ENCODE data around the gene INTS3. TPM values are rescaled to one million over a fixed set of nuclear protein-coding genes. Genes with fewer than 3 reads are reported as not detected.

INTS3 gene
- total and polyA plus RNA-seq, 2 of the 8 experiments (the other 6 are each of a cell fraction or from before 2014, with no cell fraction given): 66.8 to 93.2 TPM

DNA sequence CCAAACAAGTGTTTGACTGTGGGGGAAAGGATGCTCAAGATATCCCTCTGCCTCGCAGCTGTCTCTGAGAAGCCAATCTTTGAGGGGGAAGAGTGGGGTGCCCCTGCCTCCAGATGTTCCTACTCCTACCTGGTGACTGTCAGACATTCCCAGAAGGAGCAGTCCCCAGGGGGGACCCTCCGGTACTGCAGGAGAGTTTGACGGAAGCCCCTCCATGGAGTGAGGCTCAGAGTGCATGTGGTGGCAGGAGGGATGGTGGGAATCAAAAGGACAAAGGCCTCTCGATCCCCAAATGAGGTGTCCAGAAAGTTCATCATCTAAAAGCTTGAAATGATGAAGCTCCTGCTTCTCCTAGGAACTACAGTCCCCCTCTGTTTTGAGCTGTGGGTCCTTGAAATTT, 52.7 kb downstream of the INTS3 start (continued):
- TF ChIP-seq, protein P1, sequence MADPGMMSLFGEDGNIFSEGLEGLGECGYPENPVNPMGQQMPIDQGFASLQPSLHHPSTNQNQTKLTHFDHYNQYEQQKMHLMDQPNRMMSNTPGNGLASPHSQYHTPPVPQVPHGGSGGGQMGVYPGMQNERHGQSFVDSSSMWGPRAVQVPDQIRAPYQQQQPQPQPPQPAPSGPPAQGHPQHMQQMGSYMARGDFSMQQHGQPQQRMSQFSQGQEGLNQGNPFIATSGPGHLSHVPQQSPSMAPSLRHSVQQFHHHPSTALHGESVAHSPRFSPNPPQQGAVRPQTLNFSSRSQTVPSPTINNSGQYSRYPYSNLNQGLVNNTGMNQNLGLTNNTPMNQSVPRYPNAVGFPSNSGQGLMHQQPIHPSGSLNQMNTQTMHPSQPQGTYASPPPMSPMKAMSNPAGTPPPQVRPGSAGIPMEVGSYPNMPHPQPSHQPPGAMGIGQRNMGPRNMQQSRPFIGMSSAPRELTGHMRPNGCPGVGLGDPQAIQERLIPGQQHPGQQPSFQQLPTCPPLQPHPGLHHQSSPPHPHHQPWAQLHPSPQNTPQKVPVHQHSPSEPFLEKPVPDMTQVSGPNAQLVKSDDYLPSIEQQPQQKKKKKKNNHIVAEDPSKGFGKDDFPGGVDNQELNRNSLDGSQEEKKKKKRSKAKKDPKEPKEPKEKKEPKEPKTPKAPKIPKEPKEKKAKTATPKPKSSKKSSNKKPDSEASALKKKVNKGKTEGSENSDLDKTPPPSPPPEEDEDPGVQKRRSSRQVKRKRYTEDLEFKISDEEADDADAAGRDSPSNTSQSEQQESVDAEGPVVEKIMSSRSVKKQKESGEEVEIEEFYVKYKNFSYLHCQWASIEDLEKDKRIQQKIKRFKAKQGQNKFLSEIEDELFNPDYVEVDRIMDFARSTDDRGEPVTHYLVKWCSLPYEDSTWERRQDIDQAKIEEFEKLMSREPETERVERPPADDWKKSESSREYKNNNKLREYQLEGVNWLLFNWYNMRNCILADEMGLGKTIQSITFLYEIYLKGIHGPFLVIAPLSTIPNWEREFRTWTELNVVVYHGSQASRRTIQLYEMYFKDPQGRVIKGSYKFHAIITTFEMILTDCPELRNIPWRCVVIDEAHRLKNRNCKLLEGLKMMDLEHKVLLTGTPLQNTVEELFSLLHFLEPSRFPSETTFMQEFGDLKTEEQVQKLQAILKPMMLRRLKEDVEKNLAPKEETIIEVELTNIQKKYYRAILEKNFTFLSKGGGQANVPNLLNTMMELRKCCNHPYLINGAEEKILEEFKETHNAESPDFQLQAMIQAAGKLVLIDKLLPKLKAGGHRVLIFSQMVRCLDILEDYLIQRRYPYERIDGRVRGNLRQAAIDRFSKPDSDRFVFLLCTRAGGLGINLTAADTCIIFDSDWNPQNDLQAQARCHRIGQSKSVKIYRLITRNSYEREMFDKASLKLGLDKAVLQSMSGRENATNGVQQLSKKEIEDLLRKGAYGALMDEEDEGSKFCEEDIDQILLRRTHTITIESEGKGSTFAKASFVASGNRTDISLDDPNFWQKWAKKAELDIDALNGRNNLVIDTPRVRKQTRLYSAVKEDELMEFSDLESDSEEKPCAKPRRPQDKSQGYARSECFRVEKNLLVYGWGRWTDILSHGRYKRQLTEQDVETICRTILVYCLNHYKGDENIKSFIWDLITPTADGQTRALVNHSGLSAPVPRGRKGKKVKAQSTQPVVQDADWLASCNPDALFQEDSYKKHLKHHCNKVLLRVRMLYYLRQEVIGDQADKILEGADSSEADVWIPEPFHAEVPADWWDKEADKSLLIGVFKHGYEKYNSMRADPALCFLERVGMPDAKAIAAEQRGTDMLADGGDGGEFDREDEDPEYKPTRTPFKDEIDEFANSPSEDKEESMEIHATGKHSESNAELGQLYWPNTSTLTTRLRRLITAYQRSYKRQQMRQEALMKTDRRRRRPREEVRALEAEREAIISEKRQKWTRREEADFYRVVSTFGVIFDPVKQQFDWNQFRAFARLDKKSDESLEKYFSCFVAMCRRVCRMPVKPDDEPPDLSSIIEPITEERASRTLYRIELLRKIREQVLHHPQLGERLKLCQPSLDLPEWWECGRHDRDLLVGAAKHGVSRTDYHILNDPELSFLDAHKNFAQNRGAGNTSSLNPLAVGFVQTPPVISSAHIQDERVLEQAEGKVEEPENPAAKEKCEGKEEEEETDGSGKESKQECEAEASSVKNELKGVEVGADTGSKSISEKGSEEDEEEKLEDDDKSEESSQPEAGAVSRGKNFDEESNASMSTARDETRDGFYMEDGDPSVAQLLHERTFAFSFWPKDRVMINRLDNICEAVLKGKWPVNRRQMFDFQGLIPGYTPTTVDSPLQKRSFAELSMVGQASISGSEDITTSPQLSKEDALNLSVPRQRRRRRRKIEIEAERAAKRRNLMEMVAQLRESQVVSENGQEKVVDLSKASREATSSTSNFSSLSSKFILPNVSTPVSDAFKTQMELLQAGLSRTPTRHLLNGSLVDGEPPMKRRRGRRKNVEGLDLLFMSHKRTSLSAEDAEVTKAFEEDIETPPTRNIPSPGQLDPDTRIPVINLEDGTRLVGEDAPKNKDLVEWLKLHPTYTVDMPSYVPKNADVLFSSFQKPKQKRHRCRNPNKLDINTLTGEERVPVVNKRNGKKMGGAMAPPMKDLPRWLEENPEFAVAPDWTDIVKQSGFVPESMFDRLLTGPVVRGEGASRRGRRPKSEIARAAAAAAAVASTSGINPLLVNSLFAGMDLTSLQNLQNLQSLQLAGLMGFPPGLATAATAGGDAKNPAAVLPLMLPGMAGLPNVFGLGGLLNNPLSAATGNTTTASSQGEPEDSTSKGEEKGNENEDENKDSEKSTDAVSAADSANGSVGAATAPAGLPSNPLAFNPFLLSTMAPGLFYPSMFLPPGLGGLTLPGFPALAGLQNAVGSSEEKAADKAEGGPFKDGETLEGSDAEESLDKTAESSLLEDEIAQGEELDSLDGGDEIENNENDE (IDR thresholded peaks at IDR 0.05; ENCODE audit: insufficient replicate concordance, low read length): no peak
- TF ChIP-seq, protein P2, sequence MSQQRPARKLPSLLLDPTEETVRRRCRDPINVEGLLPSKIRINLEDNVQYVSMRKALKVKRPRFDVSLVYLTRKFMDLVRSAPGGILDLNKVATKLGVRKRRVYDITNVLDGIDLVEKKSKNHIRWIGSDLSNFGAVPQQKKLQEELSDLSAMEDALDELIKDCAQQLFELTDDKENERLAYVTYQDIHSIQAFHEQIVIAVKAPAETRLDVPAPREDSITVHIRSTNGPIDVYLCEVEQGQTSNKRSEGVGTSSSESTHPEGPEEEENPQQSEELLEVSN (IDR thresholded peaks at IDR 0.05): no peak
- TF ChIP-seq YY1 (IDR thresholded peaks at IDR 0.05; ENCODE audit: low read depth, low read length) (no peak), PHF8 (conservative IDR thresholded peaks at IDR 0.05; ENCODE audit: low read depth, low read length) (no peak), RNF2 (IDR thresholded peaks at IDR 0.05; ENCODE audit: borderline replicate concordance, low read depth, low read length, missing control alignments, poor library complexity, severe bottlenecking) (no peak), ASH2L (IDR thresholded peaks at IDR 0.05; ENCODE audit: low read length) (no peak), NRF1 (IDR thresholded peaks at IDR 0.05; ENCODE audit: low read depth, low read length) (no peak), NANOG (IDR thresholded peaks at IDR 0.05; ENCODE audit: insufficient read depth, low read depth, low read length, poor library complexity, severe bottlenecking) (no peak)
- TF ChIP-seq, protein P3, sequence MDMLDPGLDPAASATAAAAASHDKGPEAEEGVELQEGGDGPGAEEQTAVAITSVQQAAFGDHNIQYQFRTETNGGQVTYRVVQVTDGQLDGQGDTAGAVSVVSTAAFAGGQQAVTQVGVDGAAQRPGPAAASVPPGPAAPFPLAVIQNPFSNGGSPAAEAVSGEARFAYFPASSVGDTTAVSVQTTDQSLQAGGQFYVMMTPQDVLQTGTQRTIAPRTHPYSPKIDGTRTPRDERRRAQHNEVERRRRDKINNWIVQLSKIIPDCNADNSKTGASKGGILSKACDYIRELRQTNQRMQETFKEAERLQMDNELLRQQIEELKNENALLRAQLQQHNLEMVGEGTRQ (IDR thresholded peaks at IDR 0.05; ENCODE audit: low read length): no peak

Measured in H1 (cell line).